ENCODE measurements around the gene SUSD3. TPM values are rescaled to one million over a fixed set of nuclear protein-coding genes. Genes with fewer than 3 reads are reported as not detected.

The SUSD3 gene
- total RNA-seq, 1 donor from 2014 or later, result not detected

GRCh38 chr9:93059715-93060578 is 1.4 kb downstream of the SUSD3 start:
- no peak for DNase-seq (ENCODE audit: low read depth, low spot score)
- Mint-ChIP-seq H3K4me1 (no peaks in the 10 kb centered on the region), H3K4me3 (no peak overlapping the region), H3K27ac (ENCODE audit: unreplicated experiment) (no peak overlapping the region), H3K9me3 (no peaks in the 10 kb centered on the region), H3K36me3 (ENCODE audit: low read depth) (no peaks in the 10 kb centered on the region), H3K27me3 (ENCODE audit: low read depth) (peaks cover 22% of the 10 kb centered on the region)
- TF ChIP-seq CTCF (conservative IDR thresholded peaks at IDR 0.05), result no peak

- no peak for TF ChIP-seq CTCF (conservative IDR thresholded peaks at IDR 0.05)
- H3K27me3 Mint-ChIP-seq (ENCODE audit: low read depth), result peaks cover 22% of the 10 kb centered on the region
- no peak overlapping the region for H3K4me3 Mint-ChIP-seq
- H3K4me1 Mint-ChIP-seq, result no peaks in the 10 kb centered on the region
- DNase-seq (ENCODE audit: low read depth, low spot score), result no peak
- H3K27ac Mint-ChIP-seq (ENCODE audit: unreplicated experiment), result no peak overlapping the region
- no peaks in the 10 kb centered on the region for H3K9me3 Mint-ChIP-seq
- no peaks in the 10 kb centered on the region for H3K36me3 Mint-ChIP-seq (ENCODE audit: low read depth)
Measured at GRCh38 chr9:93060746-93061259, 2.3 kb downstream of the SUSD3 start.

- no peak for TF ChIP-seq CTCF (conservative IDR thresholded peaks at IDR 0.05)
- Mint-ChIP-seq H3K4me3 (no peak overlapping the region), H3K4me1 (no peaks in the 10 kb centered on the region), H3K9me3 (no peaks in the 10 kb centered on the region), H3K27ac (ENCODE audit: unreplicated experiment) (no peak overlapping the region), H3K27me3 (ENCODE audit: low read depth) (peaks cover 22% of the 10 kb centered on the region), H3K36me3 (ENCODE audit: low read depth) (no peaks in the 10 kb centered on the region)
- DNase-seq (ENCODE audit: low read depth, low spot score), result no peak
Measured at GRCh38 chr9:93061260-93061751, 2.8 kb downstream of the SUSD3 start.

GRCh38 chr9:93061791-93062763 is 3.6 kb downstream of the SUSD3 start:
- no peak for TF ChIP-seq CTCF (conservative IDR thresholded peaks at IDR 0.05)
- H3K4me3 Mint-ChIP-seq, result no peak overlapping the region
- no peaks in the 10 kb centered on the region for H3K4me1 Mint-ChIP-seq
- no peaks in the 10 kb centered on the region for H3K36me3 Mint-ChIP-seq (ENCODE audit: low read depth)
- H3K27me3 Mint-ChIP-seq (ENCODE audit: low read depth), result peaks cover 22% of the 10 kb centered on the region
- DNase-seq (ENCODE audit: low read depth, low spot score), result no peak
- no peak overlapping the region for H3K27ac Mint-ChIP-seq (ENCODE audit: unreplicated experiment)
- H3K9me3 Mint-ChIP-seq, result no peaks in the 10 kb centered on the region

GRCh38 chr9:93064392-93065134 is 6.1 kb downstream of the SUSD3 start:
- no peak for DNase-seq (ENCODE audit: low read depth, low spot score)
- peaks cover 12% of the 10 kb centered on the region for H3K27me3 Mint-ChIP-seq (ENCODE audit: low read depth)
- no peak for TF ChIP-seq CTCF (conservative IDR thresholded peaks at IDR 0.05)
- no peaks in the 10 kb centered on the region for H3K9me3 Mint-ChIP-seq
- H3K36me3 Mint-ChIP-seq (ENCODE audit: low read depth), result no peaks in the 10 kb centered on the region
- H3K4me1 Mint-ChIP-seq, result no peaks in the 10 kb centered on the region
- H3K4me3 Mint-ChIP-seq, result no peak overlapping the region
- peak overlapping the region; percentile 12 for H3K27ac Mint-ChIP-seq (ENCODE audit: unreplicated experiment)

Measured in neural crest cell (in vitro differentiated cells).